ENCODE results near the gene KAT2B. TPM values are rescaled to one million over a fixed set of nuclear protein-coding genes. Genes with fewer than 3 reads are reported as not detected.

Gene KAT2B
- total RNA-seq, 1 experiment from 2014 or later, result 3.7 TPM

GRCh38 chr3:20197775-20198174 lies 157.5 kb downstream of the KAT2B start:
- no peaks in the 10 kb centered on the region for H3K9me3 ChIP-seq (ENCODE audit: control insufficient read depth in 1 of 2, insufficient read depth in 1 of 2, low read depth in 1 of 2, low read length in 2 of 2)
- H3K9ac ChIP-seq (ENCODE audit: low read length), result no peak overlapping the region
- TF ChIP-seq CEBPB (IDR thresholded peaks at IDR 0.05; ENCODE audit: low read depth) (no peak), SIN3A (IDR thresholded peaks at IDR 0.05; ENCODE audit: low read depth) (no peak), TCF7L2 (IDR thresholded peaks at IDR 0.05; ENCODE audit: borderline replicate concordance, extremely low read depth, insufficient read depth, insufficient read length) (no peak), JUND (IDR thresholded peaks at IDR 0.05) (peak; percentile 25; the same call in 1 of the 2 replicates), EGR1 (IDR thresholded peaks at IDR 0.05; ENCODE audit: low read depth) (no peak), POLR2A (IDR thresholded peaks at IDR 0.05; ENCODE audit: borderline replicate concordance, extremely low read depth, insufficient read depth, insufficient read length) (no peak), RAD21 (IDR thresholded peaks at IDR 0.05; ENCODE audit: low read depth) (no peak), FOSL1 (IDR thresholded peaks at IDR 0.05; ENCODE audit: low read depth) (peak; percentile 37; the same call in 1 of the 2 replicates), POLR2AphosphoS5 (IDR thresholded peaks at IDR 0.05; ENCODE audit: low read depth, low read length) (no peak), YY1 (IDR thresholded peaks at IDR 0.05; ENCODE audit: extremely low read depth, insufficient replicate concordance, low read depth, low read length) (no peak), CBX3 (IDR thresholded peaks at IDR 0.05; ENCODE audit: low read depth) (no peak), ZNF274 (IDR thresholded peaks at IDR 0.05; ENCODE audit: low read depth, low read length) (no peak), ELF1 (IDR thresholded peaks at IDR 0.05; ENCODE audit: borderline replicate concordance, low read depth) (no peak), SP1 (IDR thresholded peaks at IDR 0.05; ENCODE audit: low read depth) (no peak; the same call in 1 of the 2 replicates), EZH2 (IDR thresholded peaks at IDR 0.05) (no peak), SRF (IDR thresholded peaks at IDR 0.05; ENCODE audit: low read depth) (no peak)
- DNase-seq (ENCODE audit: low read depth, low spot score) (peak; percentile 32), ATAC-seq (peak; percentile 63)
- H3K27ac ChIP-seq (ENCODE audit: low read depth, low read length), result no peak overlapping the region
- no peaks in the 10 kb centered on the region for H4K20me1 ChIP-seq (ENCODE audit: insufficient read depth)
- RAD21 ChIA-PET (ENCODE audit: low non-redundant PET in 1 of 2, low total read pairs in 2 of 2, uncharacterized antibody in 2 of 2, unreplicated experiment in 2 of 2), result no interaction called here
- no peak overlapping the region for H3K4me3 ChIP-seq (replicated peaks in 1 of 2; ENCODE audit: low read depth in 1 of 2, low read length in 2 of 2)
- peak overlapping the region; percentile 46 for H2AFZ ChIP-seq (ENCODE audit: low read depth, low read length, poor library complexity, severe bottlenecking)
- H3K4me2 ChIP-seq (ENCODE audit: low read length), result peak overlapping the region; percentile 39
- POLR2A ChIA-PET, result interaction anchor here (0.6 kb wide), 1 partner anchor 11 kb away, joined by 3 read pairs; the partner anchor contains the start of gene SGO1
- intact Hi-C loops (cut with micrococcal nuclease), result no loop called here
- 0 out of 2 replicates have a peak, but pooled peaks cover 5% of the 10 kb centered on the region for H3K27me3 ChIP-seq (ENCODE audit: insufficient read depth, low read length)
- H3K79me2 ChIP-seq (ENCODE audit: insufficient read depth, low read length), result no peaks in the 10 kb centered on the region
- H3K4me1 ChIP-seq (ENCODE audit: control insufficient read depth in 1 of 2, insufficient read depth in 2 of 2, low read length in 2 of 2), result peaks cover 0 to 9% of the 10 kb centered on the region in 2 experiments; a peak in 2 of 4 replicates
- no TSS peak for BruUV-seq (replicated peaks)
- no peaks in the 10 kb centered on the region for H3K9me2 ChIP-seq (ENCODE audit: insufficient read depth)
- no peaks in the 10 kb centered on the region for H3K36me3 ChIP-seq (ENCODE audit: control insufficient read depth in 1 of 2, insufficient read depth in 2 of 2, low read length in 2 of 2)
- CTCF ChIA-PET, result no interaction called here
